Measurements from ENCODE around the gene TMUB2.
"Not testable (repeated sequence)": the region's sequence is repeated elsewhere in the genome, so short reads cannot be mapped to it uniquely, and the experiment has no call there.

The TMUB2 gene

DNA sequence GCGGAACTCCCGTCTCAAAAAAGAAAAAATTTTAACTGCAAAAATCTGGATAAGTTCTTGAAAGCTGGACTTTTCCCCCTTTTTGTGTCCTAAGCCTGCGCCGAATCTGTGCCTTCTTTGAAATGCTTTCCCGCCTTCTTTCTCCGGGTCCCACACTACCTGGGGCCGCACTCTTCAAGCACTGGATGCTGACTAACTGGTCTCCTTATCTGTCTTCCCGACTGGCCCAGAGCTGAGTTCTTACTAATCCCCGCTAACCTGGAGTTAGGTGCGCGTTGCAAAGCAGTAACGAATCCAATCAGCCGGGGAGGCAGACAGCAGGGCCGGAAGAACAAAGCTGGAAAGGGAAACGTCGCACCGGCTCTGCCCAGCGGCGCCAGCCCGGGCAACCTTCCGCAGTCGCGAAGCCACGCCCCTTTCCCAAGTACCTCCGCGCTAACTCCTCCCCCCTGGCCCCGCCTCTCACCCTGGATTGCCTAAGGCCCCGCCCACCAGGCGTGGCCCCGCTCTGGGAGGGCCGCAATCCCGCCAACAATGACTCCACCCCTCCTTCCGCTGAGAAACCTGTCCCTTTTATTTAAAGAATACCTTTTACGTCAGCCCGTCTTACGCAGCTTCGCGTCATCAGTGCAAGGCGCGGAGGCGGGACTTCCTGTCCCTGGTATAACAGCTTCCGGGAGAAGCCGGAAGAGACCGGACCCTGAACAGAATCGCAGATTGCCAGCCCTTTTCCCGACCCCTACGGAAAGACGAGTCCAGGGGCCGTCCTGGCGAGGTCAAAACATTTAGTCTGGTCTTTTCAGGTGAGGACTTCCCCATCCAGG lies at the start of gene TMUB2:
Gene TMUB2, plus strand, starts transcription at position 666 of the 824 bp plus-strand sequence. CDS start 737 bp downstream, outside the sequence.
- peak; percentile 100 for DNase-seq

DNA sequence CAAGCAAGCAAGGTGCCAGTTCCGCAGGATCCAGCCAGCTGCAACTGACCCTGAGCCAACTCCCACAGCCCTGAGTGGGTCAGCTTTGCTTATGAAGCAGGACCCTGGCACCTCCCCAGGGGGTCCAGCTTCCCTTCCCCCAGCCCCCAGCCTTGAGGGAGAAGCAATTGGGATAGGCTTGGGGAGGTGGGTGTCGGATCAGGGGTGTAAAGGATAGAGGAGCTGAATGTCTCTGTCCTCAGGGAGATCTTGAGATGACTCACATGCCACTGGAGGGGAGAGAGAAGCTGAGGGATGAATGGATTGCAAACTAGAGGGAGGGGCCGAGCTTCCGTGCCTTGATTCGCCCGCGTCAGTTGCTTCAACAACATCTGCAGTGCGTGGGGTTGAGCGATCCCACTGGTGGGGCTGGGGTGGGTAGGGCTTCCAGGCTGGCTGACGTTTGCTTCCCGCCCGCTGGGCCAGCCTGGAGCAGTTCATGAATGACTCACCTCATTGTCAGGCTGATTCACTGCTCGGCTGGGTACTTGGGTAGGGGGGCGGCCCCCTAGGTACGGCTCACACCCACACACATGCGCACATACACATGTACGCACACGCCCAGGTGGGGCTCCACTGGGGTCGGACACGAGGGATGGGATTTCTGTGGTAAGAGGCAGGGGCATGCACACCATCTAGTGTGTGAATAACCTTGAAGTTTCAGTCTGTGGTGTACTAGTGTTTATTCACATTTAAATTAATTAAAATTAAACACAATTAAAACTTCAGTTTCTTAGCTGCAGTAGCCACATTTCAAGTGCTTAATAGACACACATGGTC lies 48.7 kb upstream of the TMUB2 start:
- peak; percentile 90 for DNase-seq

DNA sequence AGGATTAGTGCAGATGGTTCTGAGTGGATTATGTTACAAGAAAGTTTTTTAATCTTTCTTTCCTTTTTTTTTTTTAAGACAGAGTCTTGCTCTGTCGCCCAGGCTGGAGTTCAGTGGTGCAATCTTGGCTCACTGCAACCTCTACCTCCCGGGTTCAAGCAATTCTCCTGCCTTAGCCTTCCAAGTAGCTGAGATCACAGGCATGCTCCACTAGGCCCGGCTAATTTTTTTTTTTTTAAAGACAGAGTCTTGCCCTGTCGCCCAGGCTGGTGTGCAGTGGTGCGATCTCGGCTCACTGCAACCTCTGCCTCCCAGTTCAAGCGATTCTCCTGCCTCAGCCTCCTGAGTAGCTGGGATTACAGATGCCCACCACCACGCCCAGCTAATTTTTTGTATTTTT lies 42.9 kb upstream of the TMUB2 start:
- not testable (repeated sequence) for DNase-seq

DNA sequence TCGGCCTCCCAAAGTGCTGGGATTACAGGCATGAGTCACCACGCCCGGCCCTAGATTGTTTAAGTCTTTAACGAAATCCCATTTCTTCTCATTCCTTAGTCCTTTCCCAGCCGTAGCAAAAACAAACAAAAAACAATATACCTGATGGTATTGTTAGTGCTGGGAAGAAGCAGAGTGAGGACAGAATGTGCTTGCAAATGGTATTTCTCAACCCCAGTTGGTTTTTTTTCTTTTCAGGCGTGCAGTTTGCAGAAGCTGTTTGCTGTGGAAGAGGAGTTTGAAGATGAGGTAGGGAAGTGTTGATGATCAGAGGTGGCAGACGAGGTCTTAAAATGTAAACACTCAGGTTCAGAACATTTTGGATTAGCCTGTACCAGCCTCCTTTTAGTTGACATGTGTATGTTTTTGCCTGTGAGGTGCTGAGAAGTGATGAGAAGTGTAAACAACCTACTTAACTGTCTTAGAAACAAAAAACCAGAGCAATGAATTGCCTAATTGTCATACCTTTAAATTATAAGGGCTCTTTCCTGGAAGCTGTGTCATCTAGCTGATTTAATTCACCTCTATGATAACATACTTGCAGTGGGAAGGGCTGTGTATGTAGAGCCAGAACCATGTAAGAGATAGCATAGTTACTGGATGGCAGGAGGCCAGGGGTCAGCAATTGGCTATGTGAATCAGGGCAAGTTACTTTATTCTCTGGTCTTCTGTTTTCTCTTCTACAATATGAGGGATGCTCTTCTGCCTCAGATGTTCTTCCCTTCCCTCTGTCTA lies 41.6 kb upstream of the TMUB2 start:
- no peak for DNase-seq

DNA sequence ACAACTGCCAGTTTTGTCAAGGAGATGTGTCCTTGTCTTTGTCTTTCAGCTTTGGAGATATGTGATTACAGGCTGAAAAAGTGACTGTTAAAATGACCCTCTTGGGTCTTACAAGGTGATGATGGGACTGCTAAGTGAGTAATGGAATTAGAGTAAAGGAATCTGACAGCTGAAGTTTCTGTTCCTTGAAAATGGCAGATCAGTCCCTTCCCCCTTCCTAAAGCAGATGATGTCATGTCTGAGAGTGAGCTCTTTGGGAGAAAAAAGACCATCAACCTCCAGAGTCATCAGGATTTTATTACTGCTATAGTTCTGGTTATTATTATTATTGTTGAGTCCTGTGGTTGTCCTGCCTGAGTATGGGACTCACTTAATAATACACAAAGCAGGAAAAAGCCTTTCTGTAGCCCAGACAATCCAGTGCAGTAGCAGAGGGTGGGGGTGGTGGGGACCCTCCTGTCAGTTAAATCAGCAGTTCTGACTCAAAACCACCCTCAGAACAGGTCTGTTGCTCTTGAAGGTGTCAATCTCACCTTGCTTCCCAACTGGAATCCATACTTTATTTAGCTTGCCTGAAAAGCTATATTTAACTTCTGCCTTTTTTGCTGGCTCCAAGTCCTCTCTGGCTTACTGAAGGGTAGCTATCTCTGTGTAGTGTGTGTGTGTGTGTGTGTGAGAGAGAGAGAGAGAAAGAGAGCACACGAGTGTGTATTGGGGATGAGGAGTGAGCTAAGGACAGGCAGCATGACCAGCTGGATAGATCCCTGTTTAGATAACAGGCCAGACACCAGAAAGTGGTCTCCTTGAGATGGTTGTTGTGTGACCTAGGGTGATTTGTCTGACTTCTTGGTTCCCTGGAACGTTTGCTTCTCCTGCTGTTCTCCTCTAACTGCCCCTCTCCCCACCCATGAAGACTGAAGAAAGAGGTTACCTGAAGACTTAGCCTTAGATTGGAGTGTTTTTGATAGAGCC lies 40.1 kb upstream of the TMUB2 start:
- DNase-seq, result no peak

DNA sequence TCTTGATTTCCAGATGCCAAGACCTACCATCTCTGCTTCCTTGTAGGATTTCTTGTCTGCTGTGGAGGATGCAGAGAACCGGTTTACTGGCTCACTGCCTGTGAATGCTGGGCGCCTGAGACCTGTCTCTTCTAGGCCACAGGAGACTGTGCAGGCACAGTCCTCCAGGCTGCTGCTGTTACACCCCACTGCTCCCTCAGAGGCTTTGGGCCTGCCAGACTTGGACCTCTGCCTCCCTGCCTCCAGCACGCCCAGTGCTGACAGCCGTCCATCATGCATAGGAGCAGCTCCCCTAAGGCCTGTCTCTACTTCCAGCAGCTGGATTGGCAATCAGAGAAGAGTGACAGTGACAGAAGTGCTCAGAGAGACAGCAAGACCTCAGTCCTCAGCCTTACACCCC lies 39.0 kb upstream of the TMUB2 start:
- no peak for DNase-seq

DNA sequence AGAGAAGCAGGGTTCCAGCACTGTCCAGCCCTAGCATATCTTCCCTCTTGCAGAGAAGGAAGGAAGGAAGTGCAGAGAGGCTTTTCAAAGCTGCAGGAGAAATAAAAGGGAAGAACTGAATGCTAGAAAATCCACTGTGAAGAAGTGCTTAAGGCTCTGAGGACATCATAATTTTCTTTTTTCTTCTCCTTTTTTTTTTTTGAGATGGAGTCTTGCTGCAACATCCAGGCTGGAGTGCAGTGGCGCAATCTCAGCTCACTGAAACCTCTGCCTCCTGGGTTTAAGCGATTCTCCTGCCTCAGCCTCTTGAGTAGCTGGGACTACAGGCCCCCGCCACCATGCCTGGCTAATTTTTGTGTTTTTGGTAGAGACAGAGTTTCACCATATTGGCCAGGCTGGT lies 37.7 kb upstream of the TMUB2 start:
- DNase-seq, result not testable (repeated sequence)

DNA sequence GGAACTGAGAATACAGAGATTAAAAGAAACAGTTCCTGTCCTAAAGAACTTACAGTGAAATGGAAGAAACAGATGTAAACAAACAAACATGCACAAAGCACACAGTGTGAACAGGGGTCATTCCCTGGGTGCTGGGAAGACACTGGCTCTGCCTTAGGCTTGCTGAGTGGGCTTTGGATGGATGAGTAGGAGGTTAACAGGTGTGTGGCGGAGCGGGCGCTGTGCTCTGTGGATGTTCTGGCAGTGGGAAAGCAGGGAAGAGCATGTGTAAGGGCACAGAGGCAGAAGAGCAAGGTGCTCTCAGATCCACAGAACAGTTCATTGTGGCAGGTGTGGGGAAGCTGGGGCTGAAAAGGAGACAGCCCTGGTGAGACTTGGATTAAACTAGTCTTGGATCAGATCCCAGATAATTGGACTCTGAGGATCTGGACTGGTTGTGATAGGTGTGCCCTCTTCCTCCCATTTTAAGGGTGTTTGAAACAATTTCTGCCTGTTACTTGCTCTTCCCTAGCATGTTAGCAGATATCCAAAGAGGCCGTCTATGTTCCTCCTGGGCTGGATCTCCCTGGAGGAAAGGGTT lies 36.9 kb upstream of the TMUB2 start:
- no peak for DNase-seq

DNA sequence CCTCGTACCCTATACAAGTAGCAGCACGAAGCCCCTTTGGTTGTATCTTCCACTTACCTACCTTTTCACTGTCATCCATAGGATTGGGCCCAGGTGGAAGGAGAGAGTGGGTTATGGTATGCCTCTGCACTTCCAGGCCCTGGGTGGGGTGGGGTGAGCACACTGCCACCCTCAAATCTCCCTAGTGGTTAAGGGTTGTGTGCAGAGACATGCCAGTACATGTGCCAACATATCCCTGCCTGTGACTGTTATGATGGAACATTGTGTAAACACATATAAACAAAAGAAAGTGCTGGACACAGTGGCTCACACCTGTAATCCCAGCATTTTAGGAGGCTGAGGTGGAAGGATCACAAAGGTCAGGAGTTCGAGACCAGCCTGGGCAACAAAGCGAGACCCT lies 33.9 kb upstream of the TMUB2 start:
- no peak for DNase-seq

DNA sequence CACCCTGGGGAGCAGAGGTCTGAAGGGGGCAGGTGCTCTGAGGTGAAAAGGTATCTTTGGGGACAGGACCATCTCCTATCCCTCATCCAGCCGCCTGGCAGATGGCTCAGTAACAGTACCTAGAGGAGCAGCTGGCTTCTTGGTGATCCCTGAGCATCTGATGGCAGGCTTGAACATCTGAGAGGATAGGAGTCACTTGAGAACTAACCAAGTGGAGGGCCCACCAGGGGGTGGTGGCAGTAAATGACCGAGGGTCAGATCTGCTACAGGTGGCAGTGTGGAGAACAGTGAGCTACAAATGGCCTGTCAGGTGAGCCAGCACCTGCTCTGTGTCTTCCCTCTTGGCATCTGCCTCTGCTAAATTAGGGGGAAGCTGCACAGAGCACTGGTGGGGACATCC lies 31.3 kb upstream of the TMUB2 start:
- no peak for DNase-seq

DNA sequence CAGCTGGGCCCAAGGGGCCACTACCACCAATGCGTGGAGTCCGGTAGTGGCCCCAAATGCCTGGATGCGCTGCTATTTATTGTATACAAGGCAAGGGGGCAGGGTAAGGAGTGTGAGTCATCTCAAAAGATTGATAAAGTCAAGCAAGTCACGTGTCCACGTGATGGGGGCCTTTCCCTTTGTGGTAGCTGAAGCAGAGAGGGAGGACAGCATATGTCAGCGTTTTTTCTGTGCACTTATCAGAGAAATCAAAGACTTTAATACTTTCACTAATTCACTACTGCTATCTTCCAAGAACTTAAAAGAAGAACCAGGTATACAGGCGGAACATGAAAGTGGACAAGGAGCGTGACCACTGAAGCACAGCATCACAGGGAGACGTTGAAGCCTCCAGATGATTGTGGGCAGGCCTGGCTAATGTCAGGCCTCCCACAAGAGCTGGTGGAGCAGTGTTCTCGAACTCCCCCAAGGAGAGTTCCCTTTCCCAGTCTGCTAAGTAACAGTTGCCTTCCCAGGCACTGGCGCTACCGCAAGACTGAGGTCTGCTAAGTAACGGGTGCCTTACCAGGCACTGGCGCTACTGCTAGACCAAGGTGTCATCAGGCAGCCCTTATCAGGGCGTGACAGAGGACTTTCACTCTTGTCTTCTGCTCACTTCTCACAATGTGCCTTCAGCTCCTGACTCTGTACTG lies 27.1 kb upstream of the TMUB2 start:
- DNase-seq, result peak; percentile 86

DNA sequence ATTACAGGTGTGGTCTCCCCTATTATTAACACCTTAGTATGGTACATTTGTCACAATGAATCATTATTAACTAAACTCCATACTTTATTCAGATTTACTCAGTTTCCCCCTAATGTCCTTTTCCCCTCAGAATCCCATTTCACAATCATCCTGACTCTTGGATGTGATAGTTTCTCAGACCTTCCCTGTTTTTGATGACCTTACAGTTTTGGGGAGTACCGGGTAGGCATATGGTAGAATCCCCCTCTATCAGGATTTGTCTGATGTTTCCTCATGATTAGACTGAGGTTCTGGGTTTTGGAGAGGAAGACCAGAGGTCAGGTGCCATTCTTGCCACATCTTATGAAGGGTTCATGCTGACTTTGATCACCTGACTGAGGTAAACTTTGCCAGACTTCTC lies 22.3 kb upstream of the TMUB2 start:
- DNase-seq, result no peak

DNA sequence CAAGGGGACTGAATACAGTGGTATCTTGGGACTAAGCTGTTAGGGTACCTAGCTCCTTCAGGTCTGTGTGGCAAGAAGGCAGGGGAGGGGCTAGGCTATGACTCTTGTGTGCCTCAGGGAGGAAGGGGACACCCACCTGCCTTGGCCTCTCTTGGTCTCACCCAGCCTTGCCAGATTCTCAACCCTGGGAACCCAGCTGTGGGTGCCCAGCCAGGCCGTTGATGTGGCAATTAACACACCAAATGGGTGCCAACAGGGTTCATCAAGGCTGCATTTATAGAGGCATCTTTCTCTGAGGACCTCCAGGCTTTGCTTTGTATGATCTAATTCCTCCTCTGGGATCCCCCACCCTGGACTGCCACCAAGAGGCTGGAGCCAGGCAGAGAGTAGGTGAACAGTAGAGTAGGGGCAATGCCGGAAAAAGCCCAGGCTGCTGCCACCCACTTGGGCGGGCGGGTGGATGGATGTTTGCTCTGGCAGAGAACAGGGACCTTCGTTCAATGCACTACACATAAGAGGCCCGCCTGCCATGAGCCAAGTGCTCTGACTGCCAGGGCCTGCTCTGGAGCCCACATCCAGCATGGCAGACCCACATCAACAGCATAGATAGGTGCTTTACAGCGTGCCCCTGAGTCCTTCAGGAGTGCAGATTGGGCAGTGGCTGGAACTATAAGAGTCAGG lies 19.5 kb upstream of the TMUB2 start:
- DNase-seq, result no peak

DNA sequence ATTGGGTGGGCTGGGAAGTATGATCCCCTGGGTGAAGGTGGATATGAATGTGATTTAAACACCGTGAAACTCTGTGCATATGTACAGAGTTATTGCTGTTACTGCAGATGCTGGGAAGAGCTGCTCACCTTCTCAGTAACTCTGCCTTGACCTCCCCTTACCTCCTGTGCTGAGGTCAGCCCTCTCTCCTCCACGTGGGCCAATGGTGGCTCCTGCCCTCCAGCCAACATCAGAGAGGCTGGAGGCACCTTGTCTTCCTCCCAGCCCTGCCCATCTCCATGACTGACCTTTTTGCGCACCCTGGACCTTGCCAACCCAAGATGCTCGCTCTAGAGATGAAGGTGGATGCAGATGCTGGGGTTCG lies 16.7 kb upstream of the TMUB2 start:
- no peak for DNase-seq

DNA sequence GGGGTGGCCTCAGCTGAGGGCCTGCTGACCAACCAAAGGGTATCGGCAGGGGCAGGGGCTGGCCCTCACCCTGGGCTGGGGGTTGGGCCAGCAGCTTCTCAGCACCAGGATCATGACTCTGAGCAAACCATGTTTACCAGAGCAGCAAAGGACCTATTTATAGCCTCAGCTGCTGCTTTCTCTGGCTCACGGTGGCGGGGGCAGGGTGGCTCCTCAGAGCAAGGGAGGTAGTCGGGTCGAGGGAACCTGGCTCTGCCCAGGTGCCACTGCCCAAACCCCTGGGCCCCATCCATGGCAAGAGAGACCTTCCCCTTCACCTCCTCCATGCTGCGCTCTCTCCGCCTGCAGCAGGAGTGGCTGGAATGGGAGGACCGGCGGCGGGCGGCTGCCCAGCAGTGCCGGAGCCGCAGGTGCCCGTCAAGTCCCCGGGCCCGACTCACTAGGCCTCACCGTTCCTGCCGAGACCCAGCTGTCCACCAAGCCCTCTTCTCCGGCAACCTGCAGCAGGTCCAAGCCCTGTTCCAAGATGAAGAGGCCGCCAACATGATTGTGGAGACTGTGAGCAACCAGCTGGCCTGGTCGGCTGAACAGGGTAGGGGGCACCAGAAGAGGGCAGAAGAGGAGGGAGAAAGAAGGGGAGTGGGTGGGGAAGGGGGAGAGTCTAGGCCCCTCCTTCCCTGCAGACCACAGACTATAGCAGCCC lies 16.1 kb upstream of the TMUB2 start, which contains the start of gene ASB16:
Gene ASB16, plus strand, starts transcription at position 206 of the 703 bp plus-strand sequence. Its CDS starts 86 bp downstream, at position 292.
- DNase-seq, result no peak

DNA sequence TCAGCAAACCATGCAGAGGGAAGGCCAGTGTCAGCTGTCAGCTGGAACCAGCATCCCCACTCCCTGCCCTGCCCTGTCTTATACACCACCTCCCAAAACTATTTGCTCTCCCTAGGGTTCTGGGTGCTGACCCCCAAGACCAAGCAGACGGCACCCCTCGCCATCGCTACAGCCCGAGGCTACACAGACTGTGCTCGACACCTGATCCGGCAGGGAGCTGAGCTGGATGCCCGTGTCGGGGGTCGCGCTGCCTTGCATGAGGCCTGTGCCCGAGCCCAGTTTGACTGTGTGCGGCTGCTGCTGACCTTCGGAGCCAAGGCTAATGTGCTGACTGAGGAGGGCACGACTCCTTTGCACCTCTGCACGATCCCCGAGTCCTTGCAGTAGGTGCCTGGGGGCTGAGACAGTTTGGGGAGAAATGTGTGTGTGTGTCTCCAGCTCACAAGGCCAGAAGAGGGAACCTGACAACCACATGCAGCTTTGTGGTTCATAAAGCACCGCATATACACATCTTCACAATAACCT lies 14.8 kb upstream of the TMUB2 start:
- DNase-seq, result no peak

DNA sequence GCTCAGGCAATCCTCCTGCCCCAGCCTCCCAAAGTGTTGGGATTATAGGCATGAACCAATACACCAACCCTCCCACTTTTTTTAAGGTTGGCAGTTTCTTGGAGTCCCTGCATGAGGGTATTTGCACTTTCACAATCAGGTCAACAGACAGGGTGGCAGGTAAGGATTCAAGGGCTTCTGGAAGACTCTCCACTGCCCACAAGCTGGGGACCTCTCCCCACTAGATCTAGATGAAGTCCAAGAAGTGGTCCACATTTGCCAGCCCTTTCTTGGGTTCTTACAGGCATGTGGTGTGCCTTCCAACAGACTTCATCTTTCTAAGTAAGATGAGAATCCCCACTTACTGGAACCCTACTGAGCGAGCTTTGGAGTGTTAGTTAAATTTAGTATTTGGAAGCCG lies 12.3 kb upstream of the TMUB2 start:
- DNase-seq, result no peak

DNA sequence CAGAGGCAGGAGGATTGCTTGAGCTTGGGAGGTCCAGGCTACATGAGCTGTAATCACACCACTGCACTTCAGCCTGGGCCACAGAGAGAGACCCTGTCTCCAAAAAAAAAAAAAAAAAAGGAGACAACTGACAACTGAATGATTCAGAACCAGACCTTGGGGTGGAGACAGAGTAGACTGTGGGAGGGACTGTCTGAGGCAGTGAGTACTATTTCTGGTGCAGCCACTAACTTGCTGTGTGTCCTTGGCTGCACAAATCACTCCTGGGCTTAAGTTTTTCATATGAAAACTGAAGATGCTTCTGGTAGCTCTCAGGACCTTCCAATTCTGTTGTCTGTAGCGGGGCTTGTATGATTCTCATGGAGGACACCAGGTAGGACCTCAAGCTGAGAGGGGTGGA lies 10.5 kb upstream of the TMUB2 start:
- DNase-seq, result no peak

DNA sequence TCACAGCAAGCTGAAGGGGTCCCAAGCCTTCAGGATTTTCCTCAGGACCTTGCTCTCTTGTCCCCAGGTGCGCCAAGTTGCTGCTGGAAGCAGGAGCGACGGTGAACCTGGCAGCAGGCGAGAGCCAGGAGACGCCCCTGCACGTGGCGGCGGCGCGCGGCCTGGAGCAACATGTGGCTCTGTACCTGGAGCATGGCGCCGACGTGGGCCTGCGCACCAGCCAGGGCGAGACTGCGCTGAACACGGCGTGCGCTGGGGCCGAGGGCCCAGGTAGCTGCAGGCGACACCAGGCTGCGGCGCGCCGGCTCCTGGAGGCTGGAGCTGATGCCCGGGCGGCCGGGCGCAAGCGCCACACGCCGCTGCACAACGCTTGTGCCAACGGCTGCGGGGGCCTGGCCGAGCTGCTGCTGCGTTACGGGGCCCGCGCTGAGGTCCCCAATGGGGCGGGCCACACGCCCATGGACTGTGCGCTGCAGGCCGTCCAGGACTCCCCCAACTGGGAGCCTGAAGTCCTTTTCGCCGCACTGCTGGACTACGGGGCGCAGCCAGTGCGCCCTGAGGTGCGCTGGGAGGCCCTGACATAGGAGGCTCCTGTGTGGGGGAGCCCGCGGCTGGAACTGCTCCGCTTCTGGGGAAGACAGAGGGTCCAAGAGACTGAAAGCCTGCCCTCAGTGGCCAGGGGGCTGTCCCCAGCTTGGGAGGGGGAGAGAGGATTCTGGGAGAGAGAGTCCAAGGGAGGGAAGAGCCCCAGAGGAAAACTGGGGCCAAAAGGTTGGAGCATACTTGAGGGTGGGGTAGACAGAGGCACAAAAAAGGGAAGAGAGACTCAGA lies 9.9 kb upstream of the TMUB2 start:
- DNase-seq, result no peak
